Endodermal cell (in vitro differentiated cells): Measurements from ENCODE around the gene CROCC. TPM values are rescaled to one million over a fixed set of nuclear protein-coding genes. Genes with fewer than 3 reads are reported as not detected.
A peak's percentile ranks its signal among the peaks of the same experiment; 100 is the strongest.

Experiments
- DNase-seq: peaks from one replicate; pipeline ENCODE4 v3.0.0-alpha.2; 2017
- H3K27ac ChIP-seq: 2 replicates; pipeline ENCODE4 v1.5.1; 2013; ENCODE audit warnings: mild to moderate bottlenecking, low read depth, low read length, moderate library complexity
- H3K27me3 ChIP-seq: 2 replicates; pipeline ENCODE4 v1.6.1; 2013; ENCODE audit warnings: mild to moderate bottlenecking, low read length, moderate library complexity; ENCODE audit not compliant: insufficient read depth, control insufficient read depth, poor library complexity, severe bottlenecking
- H3K36me3 ChIP-seq: 2 replicates; pipeline ENCODE4 v1.7.0; 2013; ENCODE audit warnings: mild to moderate bottlenecking, low read length, moderate library complexity; ENCODE audit not compliant: control insufficient read depth, insufficient read depth
- H3K4me1 ChIP-seq: one replicate; pipeline ENCODE4 v1.7.0; 2013; ENCODE audit warnings: low read length; ENCODE audit not compliant: control insufficient read depth, insufficient read depth
- H3K4me3 ChIP-seq: 2 replicates; pipeline ENCODE4 v1.5.1; 2013; ENCODE audit warnings: mild to moderate bottlenecking, low read length, moderate library complexity
- H3K9ac ChIP-seq: 2 replicates; pipeline ENCODE4 v1.6.1; 2013; ENCODE audit warnings: mild to moderate bottlenecking, low read length, moderate library complexity; ENCODE audit not compliant: poor library complexity, severe bottlenecking; ENCODE audit errors: extremely low read depth
- H3K9me3 ChIP-seq: 2 replicates; pipeline ENCODE4 v1.6.1; 2013; ENCODE audit warnings: mild to moderate bottlenecking, low read length, moderate library complexity; ENCODE audit not compliant: control insufficient read depth
- H3K27ac Mint-ChIP-seq: 2 replicates; pipeline ENCODE4 v1.8.0; 2020; ENCODE audit warnings: mixed read lengths
- H3K27me3 Mint-ChIP-seq: 2 replicates; pipeline ENCODE4 v1.8.0; 2021; ENCODE audit warnings: mild to moderate bottlenecking, mixed read lengths; ENCODE audit not compliant: insufficient read depth
- H3K36me3 Mint-ChIP-seq: 2 replicates; pipeline ENCODE4 v1.8.0; 2020; ENCODE audit warnings: low read depth, mixed read lengths
- H3K4me1 Mint-ChIP-seq: 2 replicates; pipeline ENCODE4 v1.8.0; 2020; ENCODE audit warnings: mixed read lengths
- H3K4me3 Mint-ChIP-seq: 2 replicates; pipeline ENCODE4 v1.8.0; 2020; ENCODE audit warnings: mild to moderate bottlenecking, moderate library complexity, mixed read lengths
- H3K9me3 Mint-ChIP-seq: 2 replicates; pipeline ENCODE4 v1.8.0; 2020; ENCODE audit warnings: mild to moderate bottlenecking, mixed read lengths
- CTCF ChIP-seq: fragments of 200-600 bp; sonication (generic); conservative IDR thresholded peaks from 2 replicates; pipeline ENCODE4 v1.5.0; 2021; ENCODE audit warnings: antibody characterized with exemption, mild to moderate bottlenecking
- WGBS, 2 experiments: methylation state at CpG; one replicate each; pipeline versions ENCODE4 v1.1.5 to v1.1.7; 2013; ENCODE audit warnings: missing lambda C conversion rate in 2 of 2, mixed read lengths in 1 of 2; ENCODE audit not compliant: insufficient coverage in 1 of 2, insufficient read length in 1 of 2; 5-methylcytosine and 5-hydroxymethylcytosine counted together
- total RNA-seq, 2 donors: library from RNA; stranded (reverse); fragmentation: NEBNext Ultra II Directional in 1 of 2; extraction: Animal tissue kit (Norgen Biotek cat#: 25700) in 1 of 2; gene quantifications; 2 replicates in 1 of 2; 3 replicates in 1 of 2; pipeline ENCODE4 v1.2.1, GENCODE V29; 2021

CROCC gene
- total RNA-seq, 2 donors from 2014 or later = 58.4 to 61.8 TPM

GRCh38 chr1:16986962-16987361 lies 65.2 kb downstream of the CROCC start:
- Histone ChIP-seq H3K9ac (no peak overlapping the region), H3K9me3 (no peaks in the 10 kb centered on the region), H3K36me3 (peaks cover 2% of the 10 kb centered on the region), H3K4me3 (no peak overlapping the region), H3K27me3 (no peaks in the 10 kb centered on the region), H3K4me1 (no peaks in the 10 kb centered on the region), H3K27ac (no peak overlapping the region)
- WGBS, 2 experiments = 45 to 47% methylated on average over 6 to 16 of the region's 16 CpGs
- no peak overlapping the region for H3K27ac Mint-ChIP-seq
- peaks cover 16% of the 10 kb centered on the region for H3K36me3 Mint-ChIP-seq
- peak; percentile 89 for TF ChIP-seq CTCF
- no peaks in the 10 kb centered on the region for H3K9me3 Mint-ChIP-seq
- no peaks in the 10 kb centered on the region for H3K4me1 Mint-ChIP-seq
- DNase-seq = peak; percentile 90
- no peaks in the 10 kb centered on the region for H3K27me3 Mint-ChIP-seq
- H3K4me3 Mint-ChIP-seq = no peak overlapping the region

- Histone ChIP-seq H3K36me3 (peaks cover 2% of the 10 kb centered on the region), H3K4me1 (no peaks in the 10 kb centered on the region), H3K9ac (no peak overlapping the region), H3K4me3 (no peak overlapping the region), H3K27me3 (no peaks in the 10 kb centered on the region), H3K27ac (no peak overlapping the region), H3K9me3 (no peaks in the 10 kb centered on the region)
- Mint-ChIP-seq H3K27me3 (no peaks in the 10 kb centered on the region), H3K4me1 (no peaks in the 10 kb centered on the region), H3K9me3 (no peaks in the 10 kb centered on the region), H3K36me3 (peaks cover 16% of the 10 kb centered on the region), H3K27ac (no peak overlapping the region), H3K4me3 (no peak overlapping the region)
- no peak for DNase-seq
- 85 to 91% methylated on average over 8 to 12 of the region's 13 CpGs for WGBS, 2 experiments
- no peak for TF ChIP-seq CTCF
These were observed 66.5 kb downstream of the CROCC start for GRCh38 chr1:16988210-16988609.

- Histone ChIP-seq H3K9me3 (no peaks in the 10 kb centered on the region), H3K4me3 (no peak overlapping the region), H3K27ac (no peak overlapping the region), H3K4me1 (no peaks in the 10 kb centered on the region), H3K9ac (no peak overlapping the region), H3K27me3 (no peaks in the 10 kb centered on the region), H3K36me3 (peaks cover 2% of the 10 kb centered on the region)
- Mint-ChIP-seq H3K27ac (no peak overlapping the region), H3K27me3 (no peaks in the 10 kb centered on the region), H3K4me1 (no peaks in the 10 kb centered on the region), H3K36me3 (peaks cover 16% of the 10 kb centered on the region), H3K9me3 (no peaks in the 10 kb centered on the region), H3K4me3 (no peak overlapping the region)
- WGBS, 2 experiments = 94% methylated on average over 7 to 22 of the region's 22 CpGs
- TF ChIP-seq CTCF = no peak
- no peak for DNase-seq
These were observed 68.1 kb downstream of the CROCC start for GRCh38 chr1:16989676-16990391.
